GM20431 (cell line): ENCODE results near the gene CCDC47.
"Not testable (repeated sequence)": the region's sequence is repeated elsewhere in the genome, so short reads cannot be mapped to it uniquely, and the experiment has no call there.

Experiments
- in situ Hi-C: fragments of 300-500 bp; cut with MseI, MboI; formaldehyde crosslinking; loops from one replicate; pipeline ENCODE4 v1.15.0; 2020; ENCODE audit warnings: low sequenced_read_pairs; ENCODE audit not compliant: unreplicated experiment

Gene CCDC47, protein sequence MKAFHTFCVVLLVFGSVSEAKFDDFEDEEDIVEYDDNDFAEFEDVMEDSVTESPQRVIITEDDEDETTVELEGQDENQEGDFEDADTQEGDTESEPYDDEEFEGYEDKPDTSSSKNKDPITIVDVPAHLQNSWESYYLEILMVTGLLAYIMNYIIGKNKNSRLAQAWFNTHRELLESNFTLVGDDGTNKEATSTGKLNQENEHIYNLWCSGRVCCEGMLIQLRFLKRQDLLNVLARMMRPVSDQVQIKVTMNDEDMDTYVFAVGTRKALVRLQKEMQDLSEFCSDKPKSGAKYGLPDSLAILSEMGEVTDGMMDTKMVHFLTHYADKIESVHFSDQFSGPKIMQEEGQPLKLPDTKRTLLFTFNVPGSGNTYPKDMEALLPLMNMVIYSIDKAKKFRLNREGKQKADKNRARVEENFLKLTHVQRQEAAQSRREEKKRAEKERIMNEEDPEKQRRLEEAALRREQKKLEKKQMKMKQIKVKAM

DNA sequence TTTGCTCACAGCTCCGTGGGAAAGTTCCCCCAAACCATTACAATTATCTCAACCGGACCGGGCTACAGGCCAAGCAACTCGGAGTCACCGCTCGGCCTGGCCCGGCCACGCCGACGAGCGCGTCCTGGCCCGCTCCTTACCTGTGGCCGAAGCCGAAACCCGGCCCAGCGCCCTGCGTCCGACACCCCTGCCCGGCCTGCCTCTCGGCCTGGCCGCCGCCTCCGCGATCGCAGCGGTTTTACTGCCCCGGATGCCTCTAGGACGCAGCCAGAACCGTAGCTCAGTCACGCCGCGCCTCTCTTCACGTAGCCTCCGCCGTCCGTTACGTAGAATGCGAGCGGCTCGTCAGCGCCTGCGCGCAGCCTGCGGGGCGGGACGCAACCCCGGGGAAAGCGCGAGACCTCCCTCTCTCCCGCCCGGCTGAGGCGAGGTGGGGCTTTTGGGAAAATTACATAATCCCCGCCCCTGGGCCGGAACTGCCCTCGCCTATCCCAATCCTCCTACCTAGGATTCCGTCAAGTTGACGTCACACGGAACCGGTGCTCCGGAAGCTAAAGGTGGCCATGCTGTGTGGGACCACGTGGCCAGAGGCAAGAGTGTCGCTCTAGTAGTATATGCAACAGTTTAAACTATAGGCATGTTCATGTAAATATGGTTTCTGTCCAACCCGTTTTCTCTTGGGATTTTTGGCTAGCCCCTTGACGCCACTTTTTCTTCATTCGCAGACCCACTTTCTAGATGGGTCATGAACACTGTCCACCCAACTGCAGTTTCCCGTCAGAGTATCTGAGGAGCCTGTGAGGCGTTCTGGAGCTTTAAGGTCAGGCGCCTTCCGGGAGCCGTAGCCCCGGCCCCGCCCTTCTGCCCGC, at the start of gene CCDC47:
CCDC47 (minus strand) TSS at position 326 of the 869 bp plus-strand sequence. CDS start 7,422 bp downstream, outside the sequence.
- in situ Hi-C loops = no loop called here

DNA sequence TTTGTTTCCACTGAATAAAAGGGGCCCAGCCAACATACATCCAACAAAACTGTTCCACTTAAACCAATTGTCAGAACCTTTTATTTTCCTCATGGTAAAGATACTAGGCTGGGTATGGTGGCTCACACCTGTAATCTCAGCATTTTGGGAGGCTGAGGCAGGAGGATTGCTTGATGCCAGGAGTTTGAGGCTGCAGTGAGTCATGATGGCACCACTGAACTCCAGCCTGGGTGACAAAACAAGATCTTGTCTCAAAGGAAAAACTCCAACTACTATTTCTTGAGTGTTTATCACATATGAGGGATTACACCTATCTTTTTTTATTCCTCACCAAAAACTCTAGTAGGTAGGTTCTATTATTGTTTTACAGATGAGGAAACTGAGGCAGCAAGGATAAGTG, 49.1 kb upstream of the CCDC47 start:
- in situ Hi-C loops = no loop called here

DNA sequence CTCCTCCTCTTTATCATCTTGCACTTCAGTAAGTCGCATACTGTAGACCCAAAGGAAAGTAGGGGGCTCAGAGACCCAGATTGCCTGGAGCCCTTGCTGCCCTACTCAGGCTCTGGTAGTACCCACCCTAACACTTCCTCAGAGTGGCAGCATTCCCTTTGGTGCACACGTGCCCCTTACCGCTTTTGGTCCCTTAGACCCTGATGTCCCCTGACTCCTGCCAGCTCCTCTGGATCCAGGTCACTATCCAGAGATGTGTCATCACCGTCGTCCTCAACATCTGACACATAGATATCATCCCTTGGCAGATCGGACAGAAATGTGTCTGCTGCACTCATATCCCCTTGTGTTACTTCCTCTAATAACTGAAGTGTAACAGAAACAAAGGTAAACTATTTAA, 48.4 kb upstream of the CCDC47 start:
- in situ Hi-C loops = no loop called here

- in situ Hi-C loops = no loop called here
Observed at GRCh38 chr17:63820963-63821561, 47.7 kb upstream of the CCDC47 start.

DNA sequence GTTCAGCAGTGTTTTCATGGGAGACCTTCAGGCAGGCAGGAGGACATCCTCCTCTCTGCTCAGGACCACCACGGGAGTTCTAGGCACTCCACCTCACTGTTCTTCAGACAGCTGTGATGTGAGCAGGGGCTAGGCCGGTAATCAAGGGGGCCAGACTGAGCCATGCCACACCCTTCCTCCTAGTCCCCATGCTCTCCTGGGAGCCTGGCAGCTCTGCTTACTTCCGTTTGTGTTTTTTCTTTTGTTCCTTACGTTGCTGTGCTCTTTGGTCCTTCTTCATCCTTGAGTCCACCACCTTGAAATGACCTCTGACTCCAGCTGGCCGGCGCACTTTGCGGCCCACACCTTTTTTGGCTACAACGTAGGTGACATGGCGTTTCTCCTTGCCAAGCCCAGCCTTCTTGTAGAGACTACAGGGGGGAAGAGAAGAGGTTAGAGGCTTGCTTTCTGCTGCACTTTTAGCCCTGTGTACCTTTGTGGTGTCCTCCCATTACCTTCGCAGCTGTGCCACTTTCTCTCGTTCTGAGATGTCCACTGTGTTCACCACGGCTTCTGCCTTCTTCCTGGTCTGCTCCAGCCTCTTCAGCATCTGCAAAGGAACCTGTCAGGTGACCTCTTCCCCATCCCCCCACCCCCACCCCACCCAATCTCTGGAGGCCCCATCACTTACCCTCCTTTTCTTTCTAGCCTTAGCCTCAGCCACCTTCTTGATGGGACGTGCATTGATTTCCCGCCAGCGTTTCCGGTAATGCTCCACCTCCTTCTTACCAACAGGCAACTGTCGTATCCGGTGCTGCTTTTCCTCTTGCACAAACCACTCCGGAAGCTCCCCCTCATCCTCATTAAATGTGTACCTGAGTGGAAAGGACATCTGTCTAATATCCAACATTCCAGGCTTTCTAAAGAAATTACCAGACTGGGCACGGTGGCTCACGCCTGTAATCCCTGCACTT, 46.5 kb upstream of the CCDC47 start:
- in situ Hi-C loops = no loop called here

DNA sequence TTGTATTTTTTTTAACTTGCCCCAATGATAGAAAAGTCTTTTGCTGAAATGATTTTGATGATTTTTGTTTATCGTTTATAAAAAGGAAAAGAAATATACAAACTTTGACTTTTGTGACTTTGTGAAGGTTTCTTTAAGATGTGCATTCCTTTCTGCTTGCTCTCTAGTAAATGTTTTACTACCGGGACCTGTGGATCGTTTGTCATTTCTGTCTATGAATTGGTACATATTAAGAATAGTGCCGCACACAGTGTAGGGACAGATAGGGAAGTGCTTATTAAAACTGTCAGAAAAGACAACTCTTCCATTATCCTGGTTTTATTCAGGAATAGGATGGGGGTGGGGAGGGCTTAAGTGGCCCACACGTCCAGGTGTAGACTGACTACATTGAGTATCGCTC, 45.7 kb upstream of the CCDC47 start:
- in situ Hi-C loops = no loop called here

GRCh38 chr17:63817736-63818385, 44.5 kb upstream of the CCDC47 start:
- in situ Hi-C loops = no loop called here

DNA sequence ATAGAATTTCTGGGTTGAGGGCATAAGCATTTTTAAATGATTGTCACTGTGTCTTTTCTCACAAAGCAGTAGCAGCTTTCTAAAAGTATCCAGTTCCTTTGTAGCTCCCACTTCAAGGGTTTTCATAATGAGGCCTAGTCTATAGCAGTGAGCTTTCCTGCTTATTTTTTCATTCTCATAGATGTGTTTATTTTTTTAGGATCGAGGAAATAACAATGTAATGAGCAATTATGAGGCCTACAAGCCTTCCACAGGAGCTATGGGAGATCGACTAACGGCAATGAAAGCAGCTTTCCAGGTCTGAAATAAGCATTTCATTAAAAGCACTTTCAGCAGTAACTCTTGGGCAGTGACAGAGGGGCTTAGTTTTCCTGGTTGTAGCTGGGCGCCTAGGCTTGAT, 43.3 kb upstream of the CCDC47 start:
- in situ Hi-C loops = no loop called here

- in situ Hi-C loops = no loop called here
Observed at GRCh38 chr17:63816123-63816522, 42.7 kb upstream of the CCDC47 start.

- in situ Hi-C loops = no loop called here
Observed at GRCh38 chr17:63809970-63810369, 36.6 kb upstream of the CCDC47 start.

DNA sequence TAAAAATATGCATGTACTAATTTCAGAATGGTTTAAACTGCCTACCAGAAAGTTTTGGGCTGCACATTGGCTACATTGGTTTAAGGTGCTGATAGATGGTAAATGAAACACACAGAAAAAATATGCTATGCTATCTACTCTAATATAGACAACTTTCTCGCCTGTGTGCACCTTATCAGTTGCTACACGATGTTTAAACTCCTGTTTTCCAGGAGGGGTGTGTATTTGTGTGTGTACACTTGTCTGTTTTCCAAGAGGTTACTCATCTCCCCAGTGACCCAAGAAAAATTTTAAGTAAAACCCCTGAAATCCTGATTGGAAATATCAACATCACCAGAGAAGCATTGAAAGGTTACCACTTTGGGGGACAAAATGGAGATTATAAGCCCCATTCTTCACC, 32.2 kb upstream of the CCDC47 start:
- in situ Hi-C loops = no loop called here

GRCh38 chr17:63804328-63804727, 30.9 kb upstream of the CCDC47 start:
- in situ Hi-C loops = no loop called here

DNA sequence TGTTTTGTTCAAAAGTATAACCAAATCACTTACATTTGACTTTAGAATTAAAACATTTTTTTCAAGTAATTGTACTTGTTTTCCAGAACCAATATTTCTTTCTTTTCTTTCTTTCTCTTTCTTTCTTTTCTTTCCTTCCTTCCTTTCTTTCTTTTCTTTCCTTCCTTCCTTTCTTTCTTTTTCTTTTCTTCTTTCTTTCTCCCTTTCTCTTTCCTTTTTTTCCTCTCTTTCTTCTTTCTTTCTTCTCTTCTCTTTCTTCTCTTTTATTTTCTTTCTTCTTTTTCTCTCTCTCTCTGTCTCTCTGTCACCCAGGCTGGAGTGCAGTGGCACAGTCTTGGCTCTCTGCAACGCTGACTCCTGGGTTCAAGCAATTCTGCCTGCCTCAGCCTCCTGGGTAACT, 27.4 kb upstream of the CCDC47 start:
- in situ Hi-C loops = no loop called here

- in situ Hi-C loops = no loop called here
Observed at GRCh38 chr17:63798572-63799106, 25.2 kb upstream of the CCDC47 start.

GRCh38 chr17:63796375-63796774, 23.0 kb upstream of the CCDC47 start:
- in situ Hi-C loops = not testable (repeated sequence)

DNA sequence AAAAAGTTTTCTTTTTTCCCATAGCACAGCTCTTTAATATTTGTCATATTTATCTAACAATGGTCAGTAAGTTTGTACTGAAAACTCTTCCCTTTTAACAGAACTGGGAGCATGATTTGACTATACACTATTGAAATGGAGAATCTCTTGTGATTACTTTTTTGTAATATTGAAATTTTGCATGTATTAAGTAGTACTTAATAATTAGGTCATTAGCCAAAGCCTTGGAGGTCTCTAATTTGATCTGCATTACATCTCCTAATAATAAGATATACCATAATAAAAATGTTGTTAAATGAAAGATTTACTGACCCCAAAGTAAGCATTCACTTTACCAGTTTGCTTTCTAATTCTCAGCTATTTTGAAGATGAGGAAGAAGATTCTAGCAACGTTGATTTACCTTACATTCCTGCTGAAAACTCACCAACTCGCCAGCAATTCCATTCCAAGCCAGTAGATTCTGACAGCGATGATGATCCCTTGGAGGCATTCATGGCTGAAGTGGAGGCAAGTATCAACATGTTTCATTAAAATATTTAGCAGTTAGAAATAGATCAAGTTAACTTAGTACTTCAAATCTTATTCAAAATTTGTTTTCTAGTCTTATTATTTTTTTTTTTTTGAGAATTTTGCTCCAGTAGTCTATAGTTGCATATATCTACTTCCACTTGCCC, 18.8 kb upstream of the CCDC47 start:
- in situ Hi-C loops = no loop called here

DNA sequence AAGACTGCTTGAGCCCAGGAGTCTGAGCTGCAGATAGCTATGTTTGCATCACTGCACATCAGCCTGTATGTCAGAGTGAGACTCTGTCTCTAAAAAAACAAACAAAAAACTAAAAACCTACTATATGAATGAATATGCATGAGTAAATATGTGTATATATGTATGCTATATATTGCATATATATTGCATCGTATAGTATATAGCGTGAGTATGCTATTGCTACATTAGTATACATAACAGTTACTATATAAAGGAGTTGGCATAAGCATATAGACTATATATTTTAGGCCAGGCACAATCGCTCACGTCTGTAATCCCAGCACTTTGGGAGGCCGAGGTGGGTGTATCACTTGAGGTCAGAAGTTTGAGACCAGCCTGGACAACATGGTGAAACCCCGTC, 16.7 kb upstream of the CCDC47 start:
- in situ Hi-C loops = no loop called here

- in situ Hi-C loops = no loop called here
Observed at GRCh38 chr17:63786971-63787711, 13.7 kb upstream of the CCDC47 start.
